Inflammatory macrophage (primary cell): ENCODE results near the gene COPG1.

Source experiments
- DNase-seq, 2 donors: peaks; one replicate each; pipeline ENCODE4 v3.0.0-alpha.2; 2020 to 2022

The COPG1 gene

GRCh38 chr3:129315223-129315997, 66.0 kb downstream of the COPG1 start:
- peak; percentile 46 to 57 for DNase-seq

GRCh38 chr3:129315998-129316247, 66.5 kb downstream of the COPG1 start:
- no peak for DNase-seq

GRCh38 chr3:129316248-129317013, 67.0 kb downstream of the COPG1 start:
- DNase-seq: peak; percentile 91

- DNase-seq: no peak
Measured at GRCh38 chr3:129317014-129317771, 67.8 kb downstream of the COPG1 start.

- no peak for DNase-seq
Measured at GRCh38 chr3:129317848-129318247, 68.4 kb downstream of the COPG1 start.

GRCh38 chr3:129318921-129319320, 69.5 kb downstream of the COPG1 start:
- DNase-seq: no peak

- no peak for DNase-seq
Measured at GRCh38 chr3:129320261-129320660, 70.9 kb downstream of the COPG1 start.

- no peak for DNase-seq
Measured at GRCh38 chr3:129320825-129321487, 71.5 kb downstream of the COPG1 start.

GRCh38 chr3:129321887-129322286, 72.5 kb downstream of the COPG1 start:
- no peak for DNase-seq

GRCh38 chr3:129323651-129324294, 74.4 kb downstream of the COPG1 start:
- DNase-seq: peak in 1 of 2 donors; percentile 50

- no peak for DNase-seq
Measured at GRCh38 chr3:129324855-129325254, 75.4 kb downstream of the COPG1 start.

GRCh38 chr3:129325383-129325782, 76.0 kb downstream of the COPG1 start:
- DNase-seq: no peak

- no peak for DNase-seq
Measured at GRCh38 chr3:129326138-129326537, 76.7 kb downstream of the COPG1 start.

GRCh38 chr3:129326595-129326994, 77.2 kb downstream of the COPG1 start:
- no peak for DNase-seq
